ENCODE results near the gene FRZB.

FRZB gene

GRCh38 chr2:182898718-182899117, 32.3 kb upstream of the FRZB start:
- TF ChIP-seq GATA3 (IDR thresholded peaks at IDR 0.05; ENCODE audit: low read depth, low read length) (no peak), GATA2 (IDR thresholded peaks at IDR 0.05; ENCODE audit: low read depth, low read length) (no peak)

DNA sequence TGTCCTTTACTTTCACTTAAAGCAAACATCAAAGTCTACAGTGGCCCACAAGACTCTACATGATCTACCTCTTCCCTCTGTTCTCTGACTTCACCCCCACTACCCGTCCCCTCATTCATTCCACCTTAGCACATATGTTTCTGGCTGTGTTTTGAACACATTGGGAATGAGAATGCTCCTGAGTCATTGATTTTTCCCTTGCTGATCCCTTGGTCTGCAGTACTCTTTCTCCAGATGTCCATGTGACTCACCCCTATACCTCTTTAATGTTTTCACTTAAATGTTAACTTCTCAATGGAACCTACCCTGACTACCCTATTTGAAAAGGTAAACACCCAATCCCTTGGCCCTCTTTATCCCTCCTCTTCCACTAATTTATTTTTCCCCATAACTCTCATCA, 30.7 kb upstream of the FRZB start:
- TF ChIP-seq GATA3 (IDR thresholded peaks at IDR 0.05; ENCODE audit: low read depth, low read length), result no peak
- no peak for TF ChIP-seq GATA2 (IDR thresholded peaks at IDR 0.05; ENCODE audit: low read depth, low read length)

GRCh38 chr2:182895798-182896197, 29.4 kb upstream of the FRZB start:
- TF ChIP-seq GATA2 (IDR thresholded peaks at IDR 0.05; ENCODE audit: low read depth, low read length), result no peak
- no peak for TF ChIP-seq GATA3 (IDR thresholded peaks at IDR 0.05; ENCODE audit: low read depth, low read length)

DNA sequence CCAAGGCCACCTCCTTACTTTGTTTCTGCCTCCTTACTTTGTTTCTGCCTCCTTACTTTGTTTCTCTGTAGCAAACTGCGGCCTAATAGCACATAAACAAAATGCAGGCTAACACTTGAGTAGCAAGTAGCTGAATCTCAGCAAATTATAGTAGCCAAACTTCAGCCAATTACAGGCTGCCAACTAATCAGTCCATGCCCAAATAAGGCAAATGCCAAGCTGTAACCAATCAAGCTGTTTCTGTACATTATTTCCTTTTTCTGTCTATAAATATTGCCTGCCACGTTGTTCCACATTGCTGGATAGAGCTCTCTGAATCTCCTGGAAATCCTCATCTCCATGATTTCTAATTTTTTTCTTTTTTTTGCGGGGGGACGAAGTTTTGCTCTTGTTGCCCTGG, 28.7 kb upstream of the FRZB start:
- TF ChIP-seq GATA2 (IDR thresholded peaks at IDR 0.05; ENCODE audit: low read depth, low read length) (no peak), GATA3 (IDR thresholded peaks at IDR 0.05; ENCODE audit: low read depth, low read length) (no peak)

DNA sequence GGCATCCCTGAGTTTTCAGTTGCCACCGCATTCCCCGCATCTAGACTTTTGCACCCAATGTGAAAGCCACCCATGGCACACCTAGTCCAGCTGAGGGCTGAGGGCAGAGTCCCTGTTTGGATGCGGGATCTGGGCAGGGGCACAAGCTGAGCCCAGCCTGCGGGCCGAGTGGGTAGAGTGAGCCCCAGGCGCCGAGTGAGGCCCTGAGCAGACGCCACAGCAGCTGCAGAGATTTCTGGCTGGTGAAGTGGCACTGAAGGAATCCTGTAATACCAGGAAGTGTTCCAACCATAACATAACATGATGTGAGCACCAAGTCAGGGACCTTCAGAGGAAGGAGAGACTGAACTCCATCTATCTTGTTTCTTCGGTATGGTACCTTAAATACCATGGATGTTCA, 27.7 kb upstream of the FRZB start:
- TF ChIP-seq GATA2 (IDR thresholded peaks at IDR 0.05; ENCODE audit: low read depth, low read length), result no peak

DNA sequence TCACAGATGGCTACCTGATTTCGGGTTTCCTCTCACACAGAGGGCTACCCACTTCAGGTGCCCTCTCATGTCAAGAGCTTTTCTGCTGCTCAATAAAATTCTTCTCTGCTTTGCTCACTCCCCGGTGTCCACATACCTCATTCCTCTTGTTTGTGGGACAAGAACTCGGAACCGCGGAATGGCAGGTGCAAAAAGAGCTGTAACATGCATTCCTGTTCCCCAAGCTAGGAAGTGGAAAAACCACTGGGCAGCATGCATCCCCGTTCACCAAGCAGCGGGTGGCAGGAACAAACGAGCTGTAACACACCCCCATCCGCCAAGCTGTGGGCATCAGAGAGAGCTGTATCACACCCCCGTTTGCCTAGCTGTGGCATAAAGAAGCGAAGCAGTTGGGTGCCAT, 27.2 kb upstream of the FRZB start:
- TF ChIP-seq GATA2 (IDR thresholded peaks at IDR 0.05; ENCODE audit: low read depth, low read length), result no peak
- TF ChIP-seq GATA3 (IDR thresholded peaks at IDR 0.05; ENCODE audit: low read depth, low read length), result no peak

DNA sequence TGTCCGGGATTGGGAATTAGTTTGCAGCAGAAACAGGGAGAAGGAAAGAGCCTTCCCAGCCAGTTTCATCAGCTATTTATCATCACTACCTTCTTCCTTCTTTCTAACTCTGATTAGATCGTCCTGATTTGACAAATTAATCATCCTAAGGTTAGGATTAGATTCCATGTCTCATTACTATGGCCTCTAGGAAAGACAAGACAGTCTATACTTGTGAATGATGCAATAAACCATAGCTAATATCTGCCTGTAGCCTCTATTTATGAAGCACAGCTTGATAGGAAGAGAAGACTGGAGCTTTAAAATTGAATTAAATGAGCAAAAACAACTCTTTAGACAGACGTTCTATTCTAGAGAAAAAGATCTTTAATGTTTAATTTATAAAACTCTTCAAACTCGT, 25.2 kb upstream of the FRZB start:
- TF ChIP-seq GATA3 (IDR thresholded peaks at IDR 0.05; ENCODE audit: low read depth, low read length) (no peak), GATA2 (IDR thresholded peaks at IDR 0.05; ENCODE audit: low read depth, low read length) (no peak)

GRCh38 chr2:182890773-182891378, 24.4 kb upstream of the FRZB start:
- TF ChIP-seq GATA3 (IDR thresholded peaks at IDR 0.05; ENCODE audit: low read depth, low read length) (no peak), GATA2 (IDR thresholded peaks at IDR 0.05; ENCODE audit: low read depth, low read length) (no peak)

GRCh38 chr2:182890305-182890704, 23.9 kb upstream of the FRZB start:
- TF ChIP-seq GATA3 (IDR thresholded peaks at IDR 0.05; ENCODE audit: low read depth, low read length) (no peak), GATA2 (IDR thresholded peaks at IDR 0.05; ENCODE audit: low read depth, low read length) (no peak)

DNA sequence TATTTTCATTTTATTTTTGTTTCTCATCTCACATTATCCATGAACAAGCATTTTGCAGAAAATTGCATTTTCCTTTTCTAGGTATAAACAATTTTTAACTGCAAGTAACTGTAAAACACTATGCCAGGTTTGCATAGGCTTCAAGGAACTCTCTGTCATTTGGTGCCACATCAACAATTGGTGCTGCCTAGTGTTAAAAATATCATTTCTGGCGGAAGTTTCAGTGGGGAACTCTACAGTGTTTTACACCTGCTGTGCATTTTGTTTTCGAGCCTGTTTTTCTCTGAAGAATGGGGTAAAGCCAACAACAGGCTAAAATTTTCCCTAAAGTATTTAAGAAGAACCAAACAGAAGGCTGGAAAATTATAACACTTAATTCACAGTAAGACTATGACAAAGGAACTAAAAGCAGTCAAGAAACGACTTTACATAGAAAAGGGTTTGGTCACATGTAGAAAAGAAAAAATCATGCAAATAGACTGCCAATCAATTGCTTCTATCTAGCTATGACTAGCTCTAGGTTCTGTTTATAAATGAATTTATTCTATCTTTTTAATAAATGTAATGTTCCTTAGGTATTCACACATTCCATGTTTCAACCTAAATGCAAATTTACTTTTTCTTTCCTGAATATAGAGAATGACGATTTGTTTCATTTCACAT, 21.4 kb upstream of the FRZB start:
- TF ChIP-seq GATA2 (IDR thresholded peaks at IDR 0.05; ENCODE audit: low read depth, low read length) (no peak), GATA3 (IDR thresholded peaks at IDR 0.05; ENCODE audit: low read depth, low read length) (no peak)

DNA sequence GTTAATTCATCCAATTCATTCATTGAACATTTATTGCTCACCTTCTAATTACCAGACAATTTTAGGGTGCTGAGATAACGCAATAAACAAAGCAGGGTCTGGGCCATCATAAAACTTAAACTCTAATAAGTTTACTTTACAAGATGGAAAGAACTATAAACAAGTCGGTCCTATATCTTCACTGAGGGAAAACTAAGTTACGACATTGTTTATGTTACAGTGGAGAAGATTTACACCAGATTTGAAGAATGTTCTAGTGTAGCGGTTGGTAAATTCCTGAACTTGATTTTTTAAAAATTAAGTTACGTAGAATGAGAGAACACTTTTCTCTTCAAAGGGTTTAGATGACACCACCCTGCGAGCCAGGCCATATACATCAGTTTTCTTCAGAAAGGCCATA, 20.7 kb upstream of the FRZB start:
- TF ChIP-seq GATA2 (IDR thresholded peaks at IDR 0.05; ENCODE audit: low read depth, low read length) (no peak), GATA3 (IDR thresholded peaks at IDR 0.05; ENCODE audit: low read depth, low read length) (no peak)

GRCh38 chr2:182885771-182886170, 19.3 kb upstream of the FRZB start:
- TF ChIP-seq GATA3 (IDR thresholded peaks at IDR 0.05; ENCODE audit: low read depth, low read length), result no peak
- no peak for TF ChIP-seq GATA2 (IDR thresholded peaks at IDR 0.05; ENCODE audit: low read depth, low read length)

GRCh38 chr2:182883451-182883850, 17.0 kb upstream of the FRZB start:
- TF ChIP-seq GATA3 (IDR thresholded peaks at IDR 0.05; ENCODE audit: low read depth, low read length) (no peak), GATA2 (IDR thresholded peaks at IDR 0.05; ENCODE audit: low read depth, low read length) (no peak)

DNA sequence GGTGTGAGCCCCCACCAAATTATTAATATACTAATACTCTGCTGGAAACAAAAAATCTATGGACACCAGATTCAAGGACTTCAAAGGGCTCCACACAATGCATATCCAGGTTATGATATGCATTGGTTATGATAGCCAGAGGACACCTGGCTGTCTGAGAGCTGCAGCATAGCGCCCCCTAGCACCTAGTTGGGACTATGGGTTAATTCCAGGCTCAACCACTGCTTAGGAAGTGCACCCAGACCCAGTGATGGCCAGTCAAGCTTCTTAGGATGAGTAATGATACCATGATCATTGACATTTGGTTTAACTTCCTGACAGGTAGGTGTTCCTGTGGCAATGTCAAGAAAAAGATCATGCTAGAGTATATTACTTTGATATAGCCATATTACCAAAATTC, 3.8 kb upstream of the FRZB start:
- TF ChIP-seq GATA2 (IDR thresholded peaks at IDR 0.05; ENCODE audit: low read depth, low read length) (no peak), GATA3 (IDR thresholded peaks at IDR 0.05; ENCODE audit: low read depth, low read length) (no peak)

DNA sequence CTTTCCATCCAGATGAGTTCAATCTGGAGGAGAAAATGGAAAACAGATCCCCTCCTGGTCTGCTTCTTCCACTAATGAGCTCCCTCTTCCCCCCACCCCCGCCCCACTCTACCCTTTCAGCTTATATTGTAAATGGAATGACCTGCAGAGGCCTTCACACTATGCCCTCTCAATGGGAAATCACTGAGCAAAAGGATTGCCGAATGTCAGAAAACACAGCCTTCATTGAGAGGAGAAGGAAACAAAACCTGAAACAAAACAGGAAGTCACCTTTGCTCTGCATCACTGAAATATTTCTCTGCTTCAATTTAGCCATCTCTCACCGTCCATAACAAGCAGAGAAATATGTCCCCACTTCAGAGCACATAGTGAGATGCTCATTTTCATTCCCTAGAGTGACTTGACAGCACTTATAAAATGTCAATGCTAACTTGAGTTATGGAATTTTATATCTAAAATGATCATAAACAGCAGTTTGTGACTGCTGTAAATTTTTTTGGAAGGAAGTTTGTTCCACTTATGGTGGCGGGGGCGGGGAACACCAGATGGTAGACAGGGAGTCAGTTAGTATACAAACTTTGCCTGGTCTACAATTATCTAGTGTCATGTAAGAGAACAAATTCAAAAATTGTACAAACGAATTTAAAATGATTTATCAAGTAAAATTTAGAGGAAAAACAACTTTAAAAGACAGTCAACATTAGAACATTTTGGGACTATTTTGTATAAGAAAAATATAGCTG, 1.8 kb upstream of the FRZB start:
- TF ChIP-seq GATA2 (IDR thresholded peaks at IDR 0.05; ENCODE audit: low read depth, low read length) (no peak), GATA3 (IDR thresholded peaks at IDR 0.05; ENCODE audit: low read depth, low read length) (no peak)
